Measurements from ENCODE around the gene SMCO1. TPM values are rescaled to one million over a fixed set of nuclear protein-coding genes. Genes with fewer than 3 reads are reported as not detected.

The SMCO1 gene
- polyA plus RNA-seq, 1 of the 3 experiments (the other 2 are of a cell fraction): not detected

GRCh38 chr3:196498297-196498696, 16.8 kb downstream of the SMCO1 start:
- Histone ChIP-seq H3K27ac (ENCODE audit: low read depth in 2 of 2, low read length in 1 of 2) (peak overlapping the region in 1 of 2 experiments; percentile 34; a peak in 2 of 4 replicates), H3K4me1 (ENCODE audit: control insufficient read depth in 1 of 2, insufficient read depth in 2 of 2, low read depth in 1 of 2, low read length in 1 of 2) (peaks cover 0 to 4% of the 10 kb centered on the region in 2 experiments; a peak in 1 of 4 replicates), H3K36me3 (replicated peaks in 1 of 2; ENCODE audit: control insufficient read depth in 1 of 2, insufficient read depth in 2 of 2, low read length in 1 of 2) (peaks cover 0 to 10% of the 10 kb centered on the region in 2 experiments), H2AFZ (ENCODE audit: low read depth) (no peak overlapping the region), H3K9me2 (no peaks in the 10 kb centered on the region), H3K9me3 (no peaks in the 10 kb centered on the region), H3K27me3 (ENCODE audit: insufficient read depth) (no peaks in the 10 kb centered on the region), H3K4me2 (peak overlapping the region; percentile 84), H3K4me3 (ENCODE audit: low read depth in 2 of 2, low read length in 1 of 2) (no peak overlapping the region), H3K79me2 (ENCODE audit: insufficient read depth) (peaks cover 100% of the 10 kb centered on the region), H3F3A (replicated peaks; ENCODE audit: insufficient read depth) (peaks cover 19% of the 10 kb centered on the region), H3K9ac (no peak overlapping the region), H4K20me1 (ENCODE audit: insufficient read depth) (peaks cover 53% of the 10 kb centered on the region)
- no peak for TF ChIP-seq EZH2phosphoT487 (IDR thresholded peaks at IDR 0.05; ENCODE audit: borderline replicate concordance, low read depth)
- no peak for TF ChIP-seq RAD21 (IDR thresholded peaks at IDR 0.05; ENCODE audit: low read length)
- TF ChIP-seq ELF1 (IDR thresholded peaks at IDR 0.05): no peak
- no peak for TF ChIP-seq FOXJ3 (CRISPR knock-in tag; IDR thresholded peaks at IDR 0.05)
- no peak for TF ChIP-seq TEAD4 (IDR thresholded peaks at IDR 0.05; ENCODE audit: borderline replicate concordance, insufficient read depth)
- no peak for TF ChIP-seq RXRA (IDR thresholded peaks at IDR 0.05; ENCODE audit: borderline replicate concordance, low read depth)
- 98% methylated on average over 8 of the region's 8 CpGs for WGBS (ENCODE audit: low lambda C conversion rate)
- ChIA-PET CTCF (interaction anchor here (0.6 to 1.3 kb wide), 3 partner anchors 12 to 187 kb away, joined by 3 to 4 read pairs (median 4); no protein-coding TSS in a partner anchor), POLR2A (no interaction called here)
- no peak for DNase-seq

DNA sequence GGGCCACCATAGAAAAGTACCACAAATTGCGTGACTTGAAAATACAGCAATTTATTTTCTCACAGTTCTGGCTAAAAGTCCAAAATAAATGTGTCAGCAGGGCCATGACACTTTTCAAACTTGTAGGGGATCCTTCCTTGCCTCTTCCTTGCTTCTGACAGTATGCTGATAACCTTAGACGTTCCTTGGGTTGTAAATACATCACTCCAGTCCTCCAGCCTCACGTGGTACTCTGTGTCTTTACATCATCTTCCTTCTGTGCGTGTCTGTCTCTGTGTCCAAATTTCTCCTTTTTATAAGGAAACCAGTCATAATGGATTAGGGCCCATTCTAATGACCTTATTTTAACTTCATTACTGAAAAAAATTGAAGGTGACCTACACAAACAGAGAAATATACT, 19.0 kb downstream of the SMCO1 start:
- H3K9me2 ChIP-seq: no peaks in the 10 kb centered on the region
- peaks cover 0 to 15% of the 10 kb centered on the region in 2 experiments for H3K36me3 ChIP-seq (replicated peaks in 1 of 2; ENCODE audit: control insufficient read depth in 1 of 2, insufficient read depth in 2 of 2, low read length in 1 of 2)
- H3K4me2 ChIP-seq: no peak overlapping the region
- no peaks in the 10 kb centered on the region for H3F3A ChIP-seq (replicated peaks; ENCODE audit: insufficient read depth)
- no peak for TF ChIP-seq CHD2 (IDR thresholded peaks at IDR 0.05; ENCODE audit: low read length, partially characterized antibody)
- no peak for TF ChIP-seq MAX (IDR thresholded peaks at IDR 0.05; ENCODE audit: low read depth)
- no peak for TF ChIP-seq TAF1 (IDR thresholded peaks at IDR 0.05; ENCODE audit: borderline replicate concordance, low read depth, low read length)
- no peak for TF ChIP-seq GATA2 (CRISPR knock-in tag; IDR thresholded peaks at IDR 0.05)
- no peak for TF ChIP-seq TCF12 (IDR thresholded peaks at IDR 0.05)
- no peak for TF ChIP-seq SIN3A (IDR thresholded peaks at IDR 0.05; ENCODE audit: borderline replicate concordance, low read depth, low read length)
- TF ChIP-seq EP300 (IDR thresholded peaks at IDR 0.05; ENCODE audit: borderline replicate concordance in 1 of 2, low read depth in 1 of 2, low read length in 1 of 2): no peak
- DNase-seq: no peak
- ChIA-PET CTCF (no interaction called here), POLR2A (no interaction called here)
- no peak overlapping the region for H3K27ac ChIP-seq (ENCODE audit: low read depth in 2 of 2, low read length in 1 of 2)
- H4K20me1 ChIP-seq (ENCODE audit: insufficient read depth): peaks cover 52% of the 10 kb centered on the region
- peaks cover 100% of the 10 kb centered on the region for H3K79me2 ChIP-seq (ENCODE audit: insufficient read depth)
- peaks cover 0 to 4% of the 10 kb centered on the region in 2 experiments; a peak in 1 of 4 replicates for H3K4me1 ChIP-seq (ENCODE audit: control insufficient read depth in 1 of 2, insufficient read depth in 2 of 2, low read depth in 1 of 2, low read length in 1 of 2)
- no peaks in the 10 kb centered on the region for H3K9me3 ChIP-seq
- no peak overlapping the region for H3K4me3 ChIP-seq (ENCODE audit: low read depth in 2 of 2, low read length in 1 of 2)
- no peak overlapping the region for H3K9ac ChIP-seq
- H3K27me3 ChIP-seq (ENCODE audit: insufficient read depth): no peaks in the 10 kb centered on the region
- no peak overlapping the region for H2AFZ ChIP-seq (ENCODE audit: low read depth)
- 91% methylated on average over 4 of the region's 4 CpGs for WGBS (ENCODE audit: low lambda C conversion rate)

DNA sequence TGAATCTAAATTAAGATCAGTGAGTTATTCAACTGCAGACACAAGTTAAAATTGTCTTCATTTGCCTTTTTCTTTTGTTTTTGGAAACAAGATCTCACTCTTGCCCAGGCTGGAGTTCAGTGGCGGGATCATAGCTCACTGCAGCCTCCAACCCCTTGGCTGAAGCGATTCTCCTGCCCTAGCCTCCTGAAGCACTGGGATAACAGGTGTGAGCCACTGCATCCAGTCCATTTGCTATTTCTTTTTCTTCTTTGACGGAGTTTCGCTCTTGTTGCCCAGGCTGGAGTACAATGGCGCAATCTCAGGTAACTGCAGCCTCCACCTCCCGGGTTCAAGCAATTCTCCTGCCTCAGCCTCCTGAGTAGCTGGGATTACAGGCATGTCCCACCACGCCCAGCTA, 21.9 kb downstream of the SMCO1 start:
- no peaks in the 10 kb centered on the region for H3K9me2 ChIP-seq
- H3K4me1 ChIP-seq (ENCODE audit: control insufficient read depth in 1 of 2, insufficient read depth in 2 of 2, low read depth in 1 of 2, low read length in 1 of 2): no peaks in the 10 kb centered on the region
- H3K9me3 ChIP-seq: no peaks in the 10 kb centered on the region
- H3K79me2 ChIP-seq (ENCODE audit: insufficient read depth): peaks cover 100% of the 10 kb centered on the region
- H3K9ac ChIP-seq: no peak overlapping the region
- TF ChIP-seq GATA2 (CRISPR knock-in tag; IDR thresholded peaks at IDR 0.05) (no peak), SMC3 (IDR thresholded peaks at IDR 0.05; ENCODE audit: low read depth, low read length) (no peak), YY1 (IDR thresholded peaks at IDR 0.05; ENCODE audit: low read depth) (no peak), MEF2A (IDR thresholded peaks at IDR 0.05; ENCODE audit: borderline replicate concordance, low read depth) (no peak), NFIC (IDR thresholded peaks at IDR 0.05; ENCODE audit: borderline replicate concordance) (no peak), FOSL2 (IDR thresholded peaks at IDR 0.05; ENCODE audit: borderline replicate concordance, low read depth) (no peak), ZBTB33 (IDR thresholded peaks at IDR 0.05; ENCODE audit: borderline replicate concordance, low read depth) (no peak)
- no peak overlapping the region for H3K27ac ChIP-seq (ENCODE audit: low read depth in 2 of 2, low read length in 1 of 2)
- no peak overlapping the region for H3K4me3 ChIP-seq (ENCODE audit: low read depth in 2 of 2, low read length in 1 of 2)
- H3K27me3 ChIP-seq (ENCODE audit: insufficient read depth): no peaks in the 10 kb centered on the region
- no peak for DNase-seq
- peaks cover 0 to 15% of the 10 kb centered on the region in 2 experiments for H3K36me3 ChIP-seq (replicated peaks in 1 of 2; ENCODE audit: control insufficient read depth in 1 of 2, insufficient read depth in 2 of 2, low read length in 1 of 2)
- peaks cover 43% of the 10 kb centered on the region for H4K20me1 ChIP-seq (ENCODE audit: insufficient read depth)
- CTCF ChIA-PET: interaction anchor here (0.7 to 0.8 kb wide), 2 partner anchors 205 to 571 kb away, joined by 3 read pairs; partner anchors contain the start of gene PCYT1A
- no peak overlapping the region for H3K4me2 ChIP-seq
- no peaks in the 10 kb centered on the region for H3F3A ChIP-seq (replicated peaks; ENCODE audit: insufficient read depth)
- WGBS (ENCODE audit: low lambda C conversion rate): 99% methylated on average over 7 of the region's 7 CpGs
- H2AFZ ChIP-seq (ENCODE audit: low read depth): no peak overlapping the region
- POLR2A ChIA-PET: no interaction called here

Measured in SK-N-SH (cell line).